B cell (primary cell): ENCODE data around the gene PSAP. TPM values are rescaled to one million over a fixed set of nuclear protein-coding genes. Genes with fewer than 3 reads are reported as not detected.

Source experiments
- ATAC-seq: fragments of 200-7000 bp; cut with Tn5 transposase; one replicate; pipeline ENCODE4 v1.10.0; 2021; ENCODE audit warnings: low read depth, mild to moderate bottlenecking, moderate number of reproducible peaks, moderate library complexity
- CTCF ChIA-PET: fragments of 350-600 bp; sonication (Branson Sonifier 250); formaldehyde crosslinking; loops from one replicate; lab custom pipeline; 2021; ENCODE audit warnings: antibody characterized with exemption, inconsistent platforms; lab: Charles Lee
- POLR2A ChIA-PET: fragments of 350-600 bp; sonication (Branson Sonifier 250); formaldehyde crosslinking; loops from one replicate; lab custom pipeline; 2021; ENCODE audit warnings: antibody characterized with exemption; lab: Charles Lee
- DNase-seq: peaks from one replicate; pipeline ENCODE4 v3.0.0; 2013
- H2AFZ ChIP-seq: 2 replicates; pipeline ENCODE4 v1.6.1; 2012; ENCODE audit warnings: mild to moderate bottlenecking, low read depth, low read length; ENCODE audit not compliant: insufficient read depth, poor library complexity, severe bottlenecking
- H3K27ac ChIP-seq, 2 donors: 1 replicate in 1 of 2; 2 replicates in 1 of 2; pipeline ENCODE4 v1.5.1; 2012 to 2013; ENCODE audit warnings: low read length in 2 of 2, mild to moderate bottlenecking in 2 of 2, moderate library complexity in 1 of 2
- H3K27me3 ChIP-seq, 4 experiments: fragments of 200-600 bp in 1 of 4; sonication (generic) in 1 of 4; replicated peaks in 1 of 4; 1 replicate in 2 of 4; 2 replicates in 2 of 4; pipeline versions ENCODE4 v1.6.1 to v1.7.0; 2013 to 2016; ENCODE audit warnings: low read length in 3 of 4, mild to moderate bottlenecking in 2 of 4, mixed read lengths in 1 of 4, moderate library complexity in 1 of 4; ENCODE audit not compliant: insufficient read depth in 4 of 4, control insufficient read depth in 3 of 4; ENCODE audit errors: control extremely low read depth in 1 of 4
- H3K36me3 ChIP-seq, 2 experiments: replicated peaks in 1 of 2; 1 replicate in 1 of 2; 2 replicates in 1 of 2; pipeline versions ENCODE4 v1.6.1 to v1.7.1; 2013; ENCODE audit warnings: low read length in 1 of 2; ENCODE audit not compliant: insufficient read depth in 2 of 2, control insufficient read depth in 1 of 2; ENCODE audit errors: control extremely low read depth in 1 of 2, extremely low read depth in 1 of 2
- H3K4me1 ChIP-seq, 2 donors: fragments of 200-600 bp in 1 of 2; sonication (generic) in 1 of 2; 1 replicate in 1 of 2; 2 replicates in 1 of 2; pipeline versions ENCODE4 v1.5.1 to v1.6.1; 2013 to 2017; ENCODE audit warnings: low read length in 2 of 2; ENCODE audit not compliant: control insufficient read depth in 2 of 2, insufficient read depth in 2 of 2
- H3K4me2 ChIP-seq: replicated peaks from 2 replicates; pipeline ENCODE3; 2012; ENCODE audit warnings: mild to moderate bottlenecking, low read depth, low read length; ENCODE audit not compliant: poor library complexity, severe bottlenecking
- H3K4me3 ChIP-seq, 5 experiments: fragments of 200-600 bp in 1 of 5; sonication (generic) in 1 of 5; 1 replicate in 3 of 5; 2 replicates in 2 of 5; pipeline versions ENCODE4 v1.5.1 to v1.7.0; 2011 to 2016; ENCODE audit warnings: low read length in 4 of 5, mild to moderate bottlenecking in 4 of 5, low read depth in 2 of 5, control low read depth in 1 of 5, moderate library complexity in 1 of 5; ENCODE audit not compliant: insufficient read depth in 1 of 5; ENCODE audit errors: control extremely low read depth in 1 of 5, extremely low read depth in 1 of 5
- H3K79me2 ChIP-seq: fragments of 200-600 bp; sonication (generic); one replicate; pipeline ENCODE4 v1.6.0; 2016; ENCODE audit warnings: low read length; ENCODE audit not compliant: control insufficient read depth, insufficient read depth
- H3K9ac ChIP-seq: fragments of 200-600 bp; sonication (generic); 2 replicates; pipeline ENCODE4 v1.6.1; 2017; ENCODE audit warnings: mild to moderate bottlenecking, low read length, moderate library complexity
- H3K9me3 ChIP-seq, 3 donors: one replicate each; pipeline versions ENCODE4 v1.6.1 to v1.7.1; 2013; ENCODE audit warnings: low read length in 2 of 3; ENCODE audit not compliant: control insufficient read depth in 2 of 3, insufficient read depth in 1 of 3; ENCODE audit errors: control extremely low read depth in 1 of 3
- H4K20me1 ChIP-seq: 2 replicates; pipeline ENCODE4 v1.6.0; 2012; ENCODE audit warnings: mild to moderate bottlenecking, low read length; ENCODE audit not compliant: insufficient read depth, control insufficient read depth, poor library complexity, severe bottlenecking
- H3K27ac Mint-ChIP-seq: one replicate; pipeline ENCODE4 v1.8.0; 2021; ENCODE audit warnings: mixed read lengths
- H3K27me3 Mint-ChIP-seq: one replicate; pipeline ENCODE4 v1.8.0; 2021; ENCODE audit warnings: mixed read lengths
- H3K4me1 Mint-ChIP-seq: one replicate; pipeline ENCODE4 v1.8.0; 2021; ENCODE audit warnings: mixed read lengths
- H3K4me3 Mint-ChIP-seq: one replicate; pipeline ENCODE4 v1.8.0; 2021; ENCODE audit warnings: mixed read lengths
- H3K9me3 Mint-ChIP-seq: one replicate; pipeline ENCODE4 v1.8.0; 2022; ENCODE audit warnings: mixed read lengths; ENCODE audit not compliant: insufficient read depth
- EZH2 ChIP-seq: IDR thresholded peaks from 2 replicates; pipeline ENCODE4 v1.6.1; 2012; ENCODE audit warnings: borderline replicate concordance, low read depth, mild to moderate bottlenecking, moderate library complexity, low read length; ENCODE audit not compliant: insufficient read depth, poor library complexity, severe bottlenecking
- WGBS: methylation state at CpG from one replicate; pipeline ENCODE4 v1.1.5; 2013; ENCODE audit warnings: missing lambda C conversion rate; ENCODE audit not compliant: insufficient coverage; 5-methylcytosine and 5-hydroxymethylcytosine counted together
- intact Hi-C: fragments of 100-400 bp; cut with micrococcal nuclease; formaldehyde crosslinking; loops from one replicate; pipeline ENCODE4 v1.10.0; 2022
- polyA plus RNA-seq: library from polyadenylated mRNA; depleted of rRNA; stranded (reverse); fragments of >200 nt; gene quantifications from 2 replicates; pipeline ENCODE4 v1.2.3, GENCODE V29; 2012
- total RNA-seq, 2 donors: library from RNA; stranded (reverse); fragments of 120-200 nt in 1 of 2; gene quantifications; 1 replicate in 1 of 2; 2 replicates in 1 of 2; pipeline versions ENCODE4 v1.2.3 to v1.2.4, GENCODE V29; 2013 to 2022
- TF ChIP-seq, protein P1 (sequence below): fragments of 200-600 bp; IDR thresholded peaks from one replicate; pipeline ENCODE4 v1.8.0; 2022; ENCODE audit warnings: antibody characterized with exemption, mild to moderate bottlenecking

The PSAP gene
- total and polyA plus RNA-seq, 2 donors (not counting 1 experiment from before 2014, with no cell fraction given) = 206 to 509 TPM

DNA sequence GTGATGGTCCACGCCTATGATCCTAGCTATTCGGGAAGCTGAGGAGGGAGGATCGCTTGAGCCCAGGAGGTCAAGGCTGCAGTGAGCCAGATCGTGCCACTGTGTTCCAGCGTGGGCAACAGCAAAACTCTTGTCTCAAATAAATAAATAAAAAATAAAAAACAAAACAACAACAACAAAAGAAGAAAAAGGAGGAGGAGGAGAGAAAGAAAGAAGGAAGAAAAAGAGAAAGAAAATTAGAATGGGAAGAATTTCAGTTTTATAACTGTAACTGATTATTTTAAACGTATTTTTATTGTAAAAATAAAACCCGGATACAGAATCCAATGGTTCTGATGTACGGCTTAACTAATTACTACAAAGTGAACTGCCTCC lies 37.2 kb upstream of the PSAP start:
- Histone ChIP-seq H3K9ac (peak overlapping the region; percentile 67), H2AFZ (no peak overlapping the region), H3K27me3 (no peaks in the 10 kb centered on the region), H3K4me2 (peak overlapping the region; percentile 92), H3K4me1 (peaks cover 39 to 46% of the 10 kb centered on the region in 2 donors), H3K79me2 (no peaks in the 10 kb centered on the region), H4K20me1 (no peaks in the 10 kb centered on the region), H3K9me3 (no peaks in the 10 kb centered on the region), H3K27ac (peak overlapping the region; percentile 71 to 77), H3K4me3 (peak overlapping the region in 4 of 5 experiments; percentile 40 to 66 (median 56)), H3K36me3 (no peaks in the 10 kb centered on the region)
- no peak for ATAC-seq
- no peak for DNase-seq
- Mint-ChIP-seq H3K9me3 (no peaks in the 10 kb centered on the region), H3K27me3 (no peaks in the 10 kb centered on the region), H3K27ac (peak overlapping the region; percentile 92), H3K4me1 (peaks cover 40% of the 10 kb centered on the region), H3K4me3 (peak overlapping the region; percentile 87)
- WGBS = no CpG with 5 or more reads among the region's 8 CpGs
- intact Hi-C loops = loop anchor here (1.0 to 2.0 kb wide), 4 partner anchors 15 to 119 kb away; partner anchors contain the start of gene PSAP
- ChIA-PET CTCF (interaction anchor here (1.7 to 11.5 kb wide), 3 partner anchors 8 to 50 kb away, joined by 3 to 236 read pairs (median 12); no protein-coding TSS in a partner anchor), POLR2A (interaction anchor here (0.6 to 1.9 kb wide), 3 partner anchors 10 to 68 kb away, joined by 3 to 8 read pairs (median 3); no protein-coding TSS in a partner anchor)
- TF ChIP-seq, protein P1, sequence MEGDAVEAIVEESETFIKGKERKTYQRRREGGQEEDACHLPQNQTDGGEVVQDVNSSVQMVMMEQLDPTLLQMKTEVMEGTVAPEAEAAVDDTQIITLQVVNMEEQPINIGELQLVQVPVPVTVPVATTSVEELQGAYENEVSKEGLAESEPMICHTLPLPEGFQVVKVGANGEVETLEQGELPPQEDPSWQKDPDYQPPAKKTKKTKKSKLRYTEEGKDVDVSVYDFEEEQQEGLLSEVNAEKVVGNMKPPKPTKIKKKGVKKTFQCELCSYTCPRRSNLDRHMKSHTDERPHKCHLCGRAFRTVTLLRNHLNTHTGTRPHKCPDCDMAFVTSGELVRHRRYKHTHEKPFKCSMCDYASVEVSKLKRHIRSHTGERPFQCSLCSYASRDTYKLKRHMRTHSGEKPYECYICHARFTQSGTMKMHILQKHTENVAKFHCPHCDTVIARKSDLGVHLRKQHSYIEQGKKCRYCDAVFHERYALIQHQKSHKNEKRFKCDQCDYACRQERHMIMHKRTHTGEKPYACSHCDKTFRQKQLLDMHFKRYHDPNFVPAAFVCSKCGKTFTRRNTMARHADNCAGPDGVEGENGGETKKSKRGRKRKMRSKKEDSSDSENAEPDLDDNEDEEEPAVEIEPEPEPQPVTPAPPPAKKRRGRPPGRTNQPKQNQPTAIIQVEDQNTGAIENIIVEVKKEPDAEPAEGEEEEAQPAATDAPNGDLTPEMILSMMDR = no peak
- TF ChIP-seq EZH2 = no peak

- Histone ChIP-seq H3K36me3 (no peaks in the 10 kb centered on the region), H3K4me3 (no peak overlapping the region), H4K20me1 (no peaks in the 10 kb centered on the region), H3K9ac (peak overlapping the region; percentile 67), H3K4me2 (peak overlapping the region; percentile 92), H3K79me2 (no peaks in the 10 kb centered on the region), H3K4me1 (peaks cover 44 to 51% of the 10 kb centered on the region in 2 donors), H3K9me3 (no peaks in the 10 kb centered on the region), H2AFZ (no peak overlapping the region), H3K27me3 (no peaks in the 10 kb centered on the region), H3K27ac (peak overlapping the region in 1 of 2 donors; percentile 71)
- no peaks in the 10 kb centered on the region for H3K9me3 Mint-ChIP-seq
- H3K4me3 Mint-ChIP-seq = peak overlapping the region; percentile 87
- H3K4me1 Mint-ChIP-seq = peaks cover 45% of the 10 kb centered on the region
- POLR2A ChIA-PET = interaction anchor here (0.7 to 1.0 kb wide), 2 partner anchors 9 to 34 kb away, joined by 3 read pairs; no protein-coding TSS in a partner anchor
- CTCF ChIA-PET = interaction anchor here (2.8 kb wide), 1 partner anchor 9 kb away, joined by 12 read pairs; no protein-coding TSS in a partner anchor
- H3K27ac Mint-ChIP-seq = peak overlapping the region; percentile 32
- 84% methylated on average over 2 of the region's 4 CpGs for WGBS
- TF ChIP-seq EZH2 = no peak
- TF ChIP-seq, protein P1 = no peak
- no peak for DNase-seq
- ATAC-seq = no peak
- intact Hi-C loops = loop anchor here (1.0 to 2.0 kb wide), 4 partner anchors 15 to 119 kb away; partner anchors contain the start of gene PSAP
- no peaks in the 10 kb centered on the region for H3K27me3 Mint-ChIP-seq
Measured at GRCh38 chr10:71887743-71888142, 36.7 kb upstream of the PSAP start.
